Keratinocyte (primary cell): ENCODE data around the gene MGRN1. TPM values are rescaled to one million over a fixed set of nuclear protein-coding genes. Genes with fewer than 3 reads are reported as not detected.

Experiments used
- DNase-seq: peaks from one replicate; pipeline ENCODE4 v3.0.0-alpha.2; 2011; ENCODE audit warnings: low read depth, missing footprints, low spot score
- FAIRE-seq: peaks from 2 replicates; lab custom pipeline; 2011; peaks lifted over from hg19 to GRCh38; lab: Jason Lieb, UNC
- H2AFZ ChIP-seq: 2 replicates; pipeline ENCODE4 v1.6.0; 2012; ENCODE audit warnings: low read length, control low read depth, inconsistent platforms; ENCODE audit not compliant: control insufficient read depth
- H3K27ac ChIP-seq: 2 replicates; pipeline ENCODE4 v1.5.1; 2011; ENCODE audit warnings: low read length; ENCODE audit not compliant: control insufficient read depth, insufficient read depth
- H3K27me3 ChIP-seq: 3 replicates; pipeline ENCODE4 v1.6.0; 2011; ENCODE audit warnings: low read length; ENCODE audit not compliant: control insufficient read depth, insufficient read depth; ENCODE audit errors: extremely low read depth
- H3K36me3 ChIP-seq, 2 experiments: 2 replicates in 1 of 2; 3 replicates in 1 of 2; pipeline ENCODE4 v1.5.1; 2011; ENCODE audit warnings: low read length in 2 of 2, mild to moderate bottlenecking in 1 of 2; ENCODE audit not compliant: control insufficient read depth in 2 of 2, insufficient read depth in 2 of 2; ENCODE audit errors: extremely low read depth in 1 of 2
- H3K4me1 ChIP-seq: 3 replicates; pipeline ENCODE4 v1.5.1; 2011; ENCODE audit warnings: low read length; ENCODE audit not compliant: control insufficient read depth, insufficient read depth; ENCODE audit errors: extremely low read depth
- H3K4me2 ChIP-seq: 3 replicates; pipeline ENCODE4 v1.6.0; 2011; ENCODE audit warnings: low read depth, low read length; ENCODE audit not compliant: control insufficient read depth, insufficient read depth; ENCODE audit errors: extremely low read depth
- H3K4me3 ChIP-seq, 3 experiments: fragments of 200-600 bp in 1 of 3; sonication (generic) in 1 of 3; 2 replicates in 2 of 3; 3 replicates in 1 of 3; pipeline ENCODE4 v1.5.1; 2011 to 2016; ENCODE audit warnings: low read length in 3 of 3, mild to moderate bottlenecking in 3 of 3, control low read depth in 2 of 3, inconsistent platforms in 1 of 3, low read depth in 1 of 3, mixed read lengths in 1 of 3, mixed run types in 1 of 3, moderate library complexity in 1 of 3; ENCODE audit not compliant: control insufficient read depth in 2 of 3, insufficient read depth in 2 of 3; ENCODE audit errors: extremely low read depth in 1 of 3
- H3K79me2 ChIP-seq: 2 replicates; pipeline ENCODE4 v1.6.0; 2012; ENCODE audit warnings: low read length; ENCODE audit not compliant: control insufficient read depth, insufficient read depth
- H3K9ac ChIP-seq: 3 replicates; pipeline ENCODE4 v1.6.0; 2011; ENCODE audit warnings: low read length; ENCODE audit not compliant: control insufficient read depth, insufficient read depth; ENCODE audit errors: extremely low read depth
- H3K9me1 ChIP-seq: 3 replicates; pipeline ENCODE4 v1.6.0; 2011; ENCODE audit warnings: low read length; ENCODE audit not compliant: control insufficient read depth, insufficient read depth; ENCODE audit errors: extremely low read depth
- H3K9me3 ChIP-seq: 2 replicates; pipeline ENCODE4 v1.5.1; 2012; ENCODE audit warnings: low read depth, low read length; ENCODE audit not compliant: control insufficient read depth
- H4K20me1 ChIP-seq: 3 replicates; pipeline ENCODE4 v1.6.0; 2011; ENCODE audit warnings: low read length; ENCODE audit not compliant: control insufficient read depth, insufficient read depth; ENCODE audit errors: extremely low read depth
- CTCF ChIP-seq, 3 experiments: IDR thresholded peaks in 1 of 3; conservative IDR thresholded peaks in 1 of 3; optimal IDR thresholded peaks in 1 of 3; 2 replicates in 2 of 3; 3 replicates in 1 of 3; pipeline versions ENCODE3 to v1.5.1; 2011; ENCODE audit warnings: low read length in 3 of 3, mild to moderate bottlenecking in 3 of 3, moderate library complexity in 2 of 3, control low read depth in 1 of 3, inconsistent platforms in 1 of 3; ENCODE audit not compliant: insufficient read depth in 2 of 3; ENCODE audit errors: extremely low read depth in 1 of 3
- EZH2 ChIP-seq: IDR thresholded peaks from one replicate; pipeline ENCODE4 v1.6.1; 2012; ENCODE audit warnings: inconsistent platforms, mild to moderate bottlenecking, low read length, moderate library complexity
- dilution Hi-C: fragments of 300-500 bp; cut with MboI; formaldehyde crosslinking; loops from one replicate; pipeline ENCODE4 v1.7.0; 2020; ENCODE audit warnings: low sequenced_read_pairs; ENCODE audit not compliant: extremely low pct_ligation_motif_present
- polyA plus RNA-seq, 5 experiments: library from polyadenylated mRNA; depleted of rRNA in 3 of 5; stranded (reverse) in 3 of 5; stranded (forward) in 1 of 5; unstranded in 1 of 5; fragments of >200 nt; gene quantifications; 1 replicate in 1 of 5; 2 replicates in 3 of 5; 3 replicates in 1 of 5; pipeline versions ENCODE4 v1.2.1 to v1.2.3, GENCODE V29; 2011 to 2012; ENCODE audit warnings: missing spikeins in 2 of 5, low read depth in 1 of 5, low replicate concordance in 1 of 5

MGRN1 gene
- polyA plus RNA-seq, 1 donor (not counting 4 experiments of a cell fraction or from before 2014, with no cell fraction given): 1.9 TPM

GRCh38 chr16:4703906-4704305, 79.3 kb downstream of the MGRN1 start:
- peaks cover 18 to 29% of the 10 kb centered on the region in 2 experiments for H3K36me3 ChIP-seq
- TF ChIP-seq EZH2 (no peak), CTCF (optimal IDR thresholded peaks at IDR 0.05 in 1 of 3, IDR thresholded peaks at IDR 0.05 in 1 of 3, conservative IDR thresholded peaks at IDR 0.05 in 1 of 3; ENCODE audit: extremely low read depth in 1 of 3, insufficient read depth in 2 of 3, low read length in 3 of 3) (no peak)

GRCh38 chr16:4704491-4704890, 79.9 kb downstream of the MGRN1 start:
- Histone ChIP-seq H3K36me3 (peaks cover 14 to 27% of the 10 kb centered on the region in 2 experiments), H3K4me2 (no peak overlapping the region), H3K27ac (no peak overlapping the region), H3K9ac (no peak overlapping the region), H3K27me3 (no peaks in the 10 kb centered on the region), H4K20me1 (no peaks in the 10 kb centered on the region), H3K79me2 (no peaks in the 10 kb centered on the region), H3K9me1 (no peaks in the 10 kb centered on the region), H3K4me3 (no peak overlapping the region), H2AFZ (no peak overlapping the region), H3K9me3 (no peaks in the 10 kb centered on the region), H3K4me1 (peaks cover 3% of the 10 kb centered on the region)
- DNase-seq (no peak), FAIRE-seq (no peak)
- TF ChIP-seq EZH2 (no peak), CTCF (optimal IDR thresholded peaks at IDR 0.05 in 1 of 3, IDR thresholded peaks at IDR 0.05 in 1 of 3, conservative IDR thresholded peaks at IDR 0.05 in 1 of 3; ENCODE audit: extremely low read depth in 1 of 3, insufficient read depth in 2 of 3, low read length in 3 of 3) (no peak)
- dilution Hi-C loops: no loop called here

More at GRCh38 chr16:4703906-4704305, 79.3 kb downstream of the MGRN1 start:
- Histone ChIP-seq H2AFZ (no peak overlapping the region), H4K20me1 (no peaks in the 10 kb centered on the region), H3K9ac (no peak overlapping the region), H3K4me2 (no peak overlapping the region), H3K27me3 (no peaks in the 10 kb centered on the region), H3K9me3 (no peaks in the 10 kb centered on the region), H3K79me2 (no peaks in the 10 kb centered on the region), H3K4me3 (no peak overlapping the region), H3K4me1 (peaks cover 3% of the 10 kb centered on the region), H3K27ac (no peak overlapping the region), H3K9me1 (no peaks in the 10 kb centered on the region)
- dilution Hi-C loops: no loop called here
- FAIRE-seq (no peak), DNase-seq (no peak)
